Measurements from ENCODE around the gene CCL4L2. TPM values are rescaled to one million over a fixed set of nuclear protein-coding genes. Genes with fewer than 3 reads are reported as not detected.
"Not testable (repeated sequence)": the region's sequence is repeated elsewhere in the genome, so short reads cannot be mapped to it uniquely, and the experiment has no call there.

CCL4L2 gene
- total RNA-seq, 1 experiment from 2014 or later = not detected

- DNase-seq (ENCODE audit: low read depth) = not testable (repeated sequence)
These were observed 10.1 kb downstream of the CCL4L2 start for GRCh38 chr17:36220737-36221580.

- not testable (repeated sequence) for DNase-seq (ENCODE audit: low read depth)
These were observed 10.8 kb downstream of the CCL4L2 start for GRCh38 chr17:36221581-36222100.

GRCh38 chr17:36222967-36223366 lies 12.1 kb downstream of the CCL4L2 start:
- not testable (repeated sequence) for DNase-seq (ENCODE audit: low read depth)

GRCh38 chr17:36229644-36230043 lies 18.8 kb downstream of the CCL4L2 start:
- not testable (repeated sequence) for DNase-seq (ENCODE audit: low read depth)

- DNase-seq (ENCODE audit: low read depth) = not testable (repeated sequence)
These were observed 31.2 kb downstream of the CCL4L2 start for GRCh38 chr17:36242046-36242445.

Other genes with a start within 250 kb of the CCL4L2 start
- not detected in 2 replicates for gene CCL16, start 229.6 kb upstream of the CCL4L2 start, total RNA-seq (2014; rRNA removed; shearing (Covaris generic))
- not detected in 2 replicates for gene CCL14, start 224.3 kb upstream of the CCL4L2 start, total RNA-seq (2014; rRNA removed; shearing (Covaris generic))
- not detected in 2 replicates for gene CCL15, start 209.5 kb upstream of the CCL4L2 start, total RNA-seq (2014; rRNA removed; shearing (Covaris generic))
- gene CCL23, start 193.1 kb upstream of the CCL4L2 start, total RNA-seq (2014; rRNA removed; shearing (Covaris generic)) = not detected in 2 replicates
- gene CCL18, start 146.8 kb upstream of the CCL4L2 start, total RNA-seq (2014; rRNA removed; shearing (Covaris generic)) = not detected in 2 replicates
- 0.96 TPM in 1 of 2 replicates, not detected in the other for gene CCL3, start 120.9 kb upstream of the CCL4L2 start, total RNA-seq (2014; rRNA removed; shearing (Covaris generic))
- gene CCL4, start 107.2 kb upstream of the CCL4L2 start, total RNA-seq (2014; rRNA removed; shearing (Covaris generic)) = not detected in 2 replicates
- gene TBC1D3B, start 34.4 kb upstream of the CCL4L2 start, total RNA-seq (2014; rRNA removed; shearing (Covaris generic)) = 1.1 TPM in 1 of 2 replicates, not detected in the other
- 0.60 TPM in 1 of 2 replicates, not detected in the other for gene CCL3L1, start 14.3 kb upstream of the CCL4L2 start, total RNA-seq (2014; rRNA removed; shearing (Covaris generic))
- gene TBC1D3I, start 53.5 kb downstream of the CCL4L2 start, total RNA-seq (2014; rRNA removed; shearing (Covaris generic)) = 0.29 TPM in 1 of 2 replicates, not detected in the other
- gene TBC1D3G, start 112.8 kb downstream of the CCL4L2 start, total RNA-seq (2014; rRNA removed; shearing (Covaris generic)) = not detected in 2 replicates
- not detected in 2 replicates for gene TBC1D3H, start 177.4 kb downstream of the CCL4L2 start, total RNA-seq (2014; rRNA removed; shearing (Covaris generic))

Measured in RPMI7951 (cell line).